Heart left ventricle (tissue), 16 donors: ENCODE measurements around the gene LAMB1. TPM values are rescaled to one million over a fixed set of nuclear protein-coding genes. Genes with fewer than 3 reads are reported as not detected.

ENCODE experiments used
- ATAC-seq, 4 donors: fragments of 200-7000 bp; cut with Tn5 transposase; one replicate each; pipeline ENCODE4 v1.9.1; 2020 to 2022; ENCODE audit warnings: moderate library complexity in 4 of 4, mild to moderate bottlenecking in 3 of 4, moderate number of reproducible peaks in 1 of 4
- DNase-seq, 5 donors: peaks; one replicate each; pipeline ENCODE4 v3.0.0-alpha.2; 2020
- H3K27ac ChIP-seq, 12 donors: fragments of 200-600 bp; sonication (generic) in 4 of 12; one replicate each; pipeline versions ENCODE4 v1.5.0 to v1.8.0; 2016 to 2022; ENCODE audit warnings: mild to moderate bottlenecking in 2 of 12
- H3K27me3 ChIP-seq, 9 donors: fragments of 200-600 bp; sonication (generic) in 2 of 9; one replicate each; pipeline versions ENCODE4 v1.5.1 to v1.8.0; 2016 to 2022; ENCODE audit warnings: mild to moderate bottlenecking in 3 of 9
- H3K36me3 ChIP-seq, 9 donors: fragments of 200-600 bp; sonication (generic) in 2 of 9; one replicate each; pipeline versions ENCODE4 v1.5.0 to v1.8.0; 2018 to 2022; ENCODE audit warnings: mild to moderate bottlenecking in 2 of 9
- H3K4me1 ChIP-seq, 12 donors: fragments of 200-600 bp; sonication (generic) in 4 of 12; one replicate each; pipeline versions ENCODE4 v1.5.0 to v1.8.0; 2016 to 2022; ENCODE audit warnings: mild to moderate bottlenecking in 3 of 12
- H3K4me3 ChIP-seq, 12 donors: fragments of 200-600 bp; sonication (generic) in 4 of 12; one replicate each; pipeline versions ENCODE4 v1.5.0 to v1.8.0; 2017 to 2022; ENCODE audit warnings: mild to moderate bottlenecking in 9 of 12, moderate library complexity in 4 of 12
- H3K9me3 ChIP-seq, 12 donors: fragments of 200-600 bp; sonication (generic) in 4 of 12; one replicate each; pipeline versions ENCODE4 v1.5.0 to v1.8.0; 2016 to 2022; ENCODE audit warnings: mild to moderate bottlenecking in 1 of 12
- CTCF ChIP-seq, 12 donors: fragments of 200-600 bp; sonication (generic) in 4 of 12; IDR thresholded peaks; one replicate each; pipeline versions ENCODE4 v1.5.0 to v1.8.0; 2018 to 2022; ENCODE audit warnings: antibody characterized with exemption in 12 of 12, mild to moderate bottlenecking in 5 of 12
- POLR2A ChIP-seq, 2 donors: fragments of 450-650 bp; IDR thresholded peaks; one replicate each; pipeline ENCODE4 v1.6.1; 2017; ENCODE audit warnings: antibody characterized with exemption in 2 of 2, mild to moderate bottlenecking in 2 of 2, moderate library complexity in 2 of 2
- WGBS, 4 donors: extraction: QIAGEN DNeasy Blood & Tissue Kit in 2 of 4; methylation state at CpG; one replicate each; pipeline versions ENCODE4 v1.1.5 to v1.1.7; 2013 to 2018; 5-methylcytosine and 5-hydroxymethylcytosine counted together
- intact Hi-C, 10 donors: fragments of 100-400 bp; cut with DNase I; formaldehyde crosslinking; loops; one replicate each; pipeline versions ENCODE4 v1.11.1 to v1.14.2; 2022
- polyA plus RNA-seq, 2 donors: library from polyadenylated mRNA; stranded (reverse); fragments of 200-250 nt; gene quantifications; one replicate each; pipeline ENCODE4 v1.2.3, GENCODE V29; 2013
- total RNA-seq, 9 donors: library from RNA; depleted of rRNA in 2 of 9; stranded (reverse); fragments of >200 nt in 2 of 9; fragmentation: NEBNext Ultra II Directional in 3 of 9; extraction: Animal tissue kit (Norgen Biotek cat#: 25700) in 3 of 9; gene quantifications; one replicate each; pipeline versions ENCODE4 v1.1.0 to v1.2.4, GENCODE V29; 2016 to 2023
- donor health status: ischemic (EF 13 %, LVEDD 7.1; RV severe dilation, severe dysfunction).
- donor health status: healthy with polysubstance abuse.
- donor health status: DM: no; HTN: yes; CAD: no.
- donor health status: DM: no; HTN: no; CAD: no.
- donor health status: ischemic (EF 25% LVEDD 6.9; RV normal size, moderate dysfunction).
- donor health status: ischemic (EF 25% LVEDD 5.7; RV mildly dilated, moderate dysfunction).
- donor health status: healthy.
- donor health status: DM: yes; HTN: yes; CAD: no.
- donor health status: ischemic (EF 35%, LVEDD 5.7; RV mildly dilated, moderate dysfunction).
- donor health status: nonischemic (EF 11% LVEDD 7.7; RV severe dilation, severe dysfunction).
- donor health status: DM: yes; HTN: yes; CAD: no.
- donor health status: PGD.
- donor health status: ischemic (EF 29% LVEDD 5.4; RV normal size, mild dysfunction).
- donor health status: nonischemic (EF 23%, LVEDD 6.1; RV moderate dilation, normal function).

The LAMB1 gene
- total and polyA plus RNA-seq, 11 donors = 29.1 to 121 (median 55.9) TPM

GRCh38 chr7:107876916-107877315 is 126.0 kb downstream of the LAMB1 start:
- WGBS, 4 donors = 57 to 65% (median 62%) methylated on average over 2 of the region's 2 CpGs
- ATAC-seq = no peak

DNA sequence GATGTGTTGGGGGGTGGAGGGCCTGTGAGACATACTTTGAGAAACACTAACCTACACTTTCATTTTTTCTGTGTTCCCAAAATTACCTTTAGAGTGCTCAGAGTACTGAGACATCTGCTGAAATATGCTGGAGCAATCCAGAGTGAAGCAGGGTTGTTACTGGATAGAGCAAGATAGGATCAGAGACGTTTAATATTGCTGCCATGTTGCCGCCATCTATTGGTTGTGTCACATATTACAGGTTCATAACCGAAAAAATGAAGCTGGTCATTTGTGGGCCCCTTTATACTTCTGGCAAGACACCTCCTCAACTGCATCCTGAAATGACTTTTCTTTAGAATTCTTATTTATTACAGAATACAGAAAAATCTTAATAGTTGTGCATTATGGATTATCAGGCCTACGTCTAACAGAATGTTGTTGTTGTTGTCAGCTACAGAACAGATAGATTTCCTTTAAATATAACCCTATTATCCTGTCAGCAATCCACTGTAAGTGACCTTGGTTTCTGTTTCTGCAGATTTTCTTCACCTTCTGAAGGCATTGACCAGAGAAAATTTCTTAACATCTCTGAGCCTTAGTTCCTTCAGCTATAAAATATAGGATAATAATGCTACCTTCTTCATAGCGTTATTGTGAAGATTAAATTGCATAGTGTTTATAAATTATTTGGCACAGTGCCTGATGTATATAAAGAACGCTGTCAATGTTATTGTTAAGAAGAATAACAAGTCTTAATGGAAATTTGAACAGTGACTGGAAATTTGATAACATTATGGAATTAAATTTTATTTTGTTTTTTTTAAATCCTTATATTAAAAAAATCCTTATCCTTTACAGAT is 128.1 kb downstream of the LAMB1 start:
- DNase-seq (peak in 2 of 5 donors; percentile 22 to 27), ATAC-seq (peak; percentile 48 to 87 (median 84))
- intact Hi-C loops = loop anchor here (2.0 to 10.0 kb wide), 14 partner anchors 130 to 930 kb away; partner anchors contain the start of genes CBLL1 (in 8 of the 10), COG5 (in 1 of the 10) and DUS4L (in 1 of the 10)
- WGBS, 4 donors = 26 to 30% (median 28%) methylated on average over 6 of the region's 6 CpGs
- no peaks in the 10 kb centered on the region for H3K27me3 ChIP-seq
- peaks cover 0 to 20% (median 0%) of the 10 kb centered on the region in 12 donors for H3K4me1 ChIP-seq
- H3K4me3 ChIP-seq = no peak overlapping the region
- no peaks in the 10 kb centered on the region for H3K9me3 ChIP-seq
- TF ChIP-seq POLR2A (IDR thresholded peaks at IDR 0.05) = no peak
- TF ChIP-seq CTCF (IDR thresholded peaks at IDR 0.05) = peak; percentile 58 to 78 (median 68)
- no peaks in the 10 kb centered on the region for H3K36me3 ChIP-seq
- peak overlapping the region in 2 of 12 donors; percentile 30 to 44 for H3K27ac ChIP-seq

More at GRCh38 chr7:107876916-107877315, 126.0 kb downstream of the LAMB1 start:
- Histone ChIP-seq H3K4me1 (peaks cover 0 to 20% (median 0%) of the 10 kb centered on the region in 12 donors), H3K4me3 (no peak overlapping the region), H3K36me3 (no peaks in the 10 kb centered on the region), H3K9me3 (no peaks in the 10 kb centered on the region), H3K27ac (no peak overlapping the region), H3K27me3 (no peaks in the 10 kb centered on the region)
- no peak for DNase-seq
- TF ChIP-seq POLR2A (IDR thresholded peaks at IDR 0.05) (no peak), CTCF (IDR thresholded peaks at IDR 0.05) (no peak)
- intact Hi-C loops = loop anchor here in 9 of 10 donors (5.0 to 10.0 kb wide), 8 partner anchors 268 to 932 kb away; partner anchors contain the start of genes COG5 (in 1 of the 9) and DUS4L (in 1 of the 9)

DNA sequence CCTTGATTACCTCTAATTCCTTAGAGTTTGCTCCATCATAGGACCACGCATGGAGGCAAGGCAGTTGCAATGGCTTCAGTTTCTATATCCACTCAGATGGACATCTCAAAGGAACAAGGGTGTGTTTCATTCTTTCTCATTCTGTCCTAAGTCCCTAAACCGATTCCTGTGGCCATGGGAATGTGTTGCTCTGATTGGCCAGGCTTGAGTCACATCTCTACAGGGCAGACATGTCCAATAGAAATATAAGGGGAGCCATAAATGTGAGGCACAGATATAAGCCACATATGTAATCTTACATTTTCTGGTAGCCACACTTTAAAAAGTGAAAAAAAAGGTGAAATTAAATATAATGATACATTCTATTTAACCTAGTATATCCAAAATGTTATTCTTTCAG is 128.8 kb downstream of the LAMB1 start:
- 73 to 90% (median 85%) methylated on average over 2 of the region's 2 CpGs for WGBS, 4 donors
- H3K9me3 ChIP-seq = no peaks in the 10 kb centered on the region
- no peak for DNase-seq
- H3K36me3 ChIP-seq = no peaks in the 10 kb centered on the region
- no peak overlapping the region for H3K4me3 ChIP-seq
- H3K4me1 ChIP-seq = peaks cover 0 to 16% (median 0%) of the 10 kb centered on the region in 12 donors
- no peak for TF ChIP-seq CTCF (IDR thresholded peaks at IDR 0.05)
- no peak for TF ChIP-seq POLR2A (IDR thresholded peaks at IDR 0.05)
- peak overlapping the region in 1 of 12 donors; percentile 30 for H3K27ac ChIP-seq
- intact Hi-C loops = loop anchor here (2.0 to 10.0 kb wide), 13 partner anchors 129 to 929 kb away; partner anchors contain the start of genes CBLL1 (in 8 of the 10), COG5 (in 1 of the 10) and DUS4L (in 1 of the 10)
- ATAC-seq = no peak
- H3K27me3 ChIP-seq = no peaks in the 10 kb centered on the region

Other genes with a start within 250 kb of the LAMB1 start
- under 1 TPM in 1 of 9 donors, not detected in 8; 0.35 TPM for gene SLC26A3, start 199.9 kb downstream of the LAMB1 start, total RNA-seq
- gene SLC26A3, start 199.9 kb downstream of the LAMB1 start, polyA plus RNA-seq = under 1 TPM in 1 of 2 donors, not detected in 1; 0.10 TPM
- 100 to 1,000 TPM; 154 to 426 (median 287) TPM for gene DLD, start 112.0 kb downstream of the LAMB1 start, total RNA-seq
- 100 to 1,000 TPM in 1 of 2 donors, 10 to 100 TPM in 1; 55.3 to 276 TPM for gene DLD, start 112.0 kb downstream of the LAMB1 start, polyA plus RNA-seq
- gene LAMB4, start 127.2 kb upstream of the LAMB1 start, total RNA-seq = under 1 TPM in 5 of 9 donors, not detected in 4; 0.20 to 0.31 (median 0.26) TPM
- under 1 TPM; 0.19 to 0.29 TPM for gene LAMB4, start 127.2 kb upstream of the LAMB1 start, polyA plus RNA-seq